Mesothelial cell of epicardium (in vitro differentiated cells): ENCODE data around the gene CXorf51A. TPM values are rescaled to one million over a fixed set of nuclear protein-coding genes. Genes with fewer than 3 reads are reported as not detected.
"Not testable (repeated sequence)": the region's sequence is repeated elsewhere in the genome, so short reads cannot be mapped to it uniquely, and the experiment has no call there.

Experiments
- DNase-seq, 2 experiments: peaks; one replicate each; pipeline ENCODE4 v3.0.0; 2021; ENCODE audit warnings: low spot score in 2 of 2; ENCODE audit not compliant: unreplicated experiment in 2 of 2
- H3K27ac Mint-ChIP-seq: 2 replicates; pipeline ENCODE4 v1.8.0; 2021; ENCODE audit warnings: mixed read lengths
- H3K27me3 Mint-ChIP-seq: 2 replicates; pipeline ENCODE4 v1.8.0; 2021; ENCODE audit warnings: low read depth, mixed read lengths
- H3K36me3 Mint-ChIP-seq: 2 replicates; pipeline ENCODE4 v1.8.0; 2021; ENCODE audit warnings: mixed read lengths
- H3K4me1 Mint-ChIP-seq: 2 replicates; pipeline ENCODE4 v1.8.0; 2021; ENCODE audit warnings: mixed read lengths
- H3K4me3 Mint-ChIP-seq: 2 replicates; pipeline ENCODE4 v1.8.0; 2021; ENCODE audit warnings: mild to moderate bottlenecking, moderate library complexity, mixed read lengths
- H3K9me3 Mint-ChIP-seq: 2 replicates; pipeline ENCODE4 v1.8.0; 2021; ENCODE audit warnings: mixed read lengths
- total RNA-seq: library from RNA; stranded (reverse); gene quantifications from 3 replicates; pipeline ENCODE4 v1.2.1, GENCODE V29; 2021
- TF ChIP-seq, protein P1 (sequence below): fragments of 200-600 bp; sonication (generic); IDR thresholded peaks from one replicate; pipeline ENCODE4 v1.5.0; 2021; ENCODE audit warnings: antibody characterized with exemption; ENCODE audit not compliant: unreplicated experiment

Gene CXorf51A
- total RNA-seq: not detected in 3 replicates

DNA sequence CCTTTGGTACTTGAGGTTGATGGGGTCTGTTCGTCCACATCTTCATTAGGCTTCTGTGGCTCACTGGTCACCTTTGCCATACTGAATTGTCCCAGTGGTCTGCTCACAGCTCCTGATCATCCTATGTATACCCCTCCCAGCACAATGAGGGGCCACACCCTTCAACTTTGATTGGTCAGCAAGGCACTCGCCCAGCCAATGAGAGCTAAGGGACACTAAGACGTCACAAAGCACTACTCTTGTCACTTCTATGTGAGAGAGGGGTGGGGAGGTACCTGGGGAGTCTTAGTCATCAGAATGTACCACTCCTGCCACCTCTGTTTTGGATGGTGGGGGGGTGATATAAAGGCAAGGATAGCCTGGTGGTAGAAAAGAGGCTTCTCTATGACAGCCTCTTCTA is at the start of gene CXorf51A:
Gene CXorf51A (minus strand): TSS at position 101 of the 400 bp plus-strand sequence. CDS start 21 bp downstream, at position 80.
- not testable (repeated sequence) for H3K36me3 Mint-ChIP-seq

GRCh38 chrX:146863566-146863965 is 49.0 kb upstream of the CXorf51A start:
- Mint-ChIP-seq H3K9me3 (peaks cover 42% of the 10 kb centered on the region), H3K27me3 (no peaks in the 10 kb centered on the region), H3K4me1 (no peaks in the 10 kb centered on the region), H3K4me3 (no peak overlapping the region), H3K36me3 (peaks cover 3% of the 10 kb centered on the region), H3K27ac (no peak overlapping the region)
- TF ChIP-seq, protein P1, sequence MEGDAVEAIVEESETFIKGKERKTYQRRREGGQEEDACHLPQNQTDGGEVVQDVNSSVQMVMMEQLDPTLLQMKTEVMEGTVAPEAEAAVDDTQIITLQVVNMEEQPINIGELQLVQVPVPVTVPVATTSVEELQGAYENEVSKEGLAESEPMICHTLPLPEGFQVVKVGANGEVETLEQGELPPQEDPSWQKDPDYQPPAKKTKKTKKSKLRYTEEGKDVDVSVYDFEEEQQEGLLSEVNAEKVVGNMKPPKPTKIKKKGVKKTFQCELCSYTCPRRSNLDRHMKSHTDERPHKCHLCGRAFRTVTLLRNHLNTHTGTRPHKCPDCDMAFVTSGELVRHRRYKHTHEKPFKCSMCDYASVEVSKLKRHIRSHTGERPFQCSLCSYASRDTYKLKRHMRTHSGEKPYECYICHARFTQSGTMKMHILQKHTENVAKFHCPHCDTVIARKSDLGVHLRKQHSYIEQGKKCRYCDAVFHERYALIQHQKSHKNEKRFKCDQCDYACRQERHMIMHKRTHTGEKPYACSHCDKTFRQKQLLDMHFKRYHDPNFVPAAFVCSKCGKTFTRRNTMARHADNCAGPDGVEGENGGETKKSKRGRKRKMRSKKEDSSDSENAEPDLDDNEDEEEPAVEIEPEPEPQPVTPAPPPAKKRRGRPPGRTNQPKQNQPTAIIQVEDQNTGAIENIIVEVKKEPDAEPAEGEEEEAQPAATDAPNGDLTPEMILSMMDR: no peak
- no peak for DNase-seq

More for the DNA sequence above, at the start of gene CXorf51A:
- H3K27me3 Mint-ChIP-seq, H3K9me3 Mint-ChIP-seq, DNase-seq, H3K4me1 Mint-ChIP-seq, H3K27ac Mint-ChIP-seq, H3K4me3 Mint-ChIP-seq: not testable (repeated sequence)

- TF ChIP-seq, protein P1: no peak
- Mint-ChIP-seq H3K4me1 (no peaks in the 10 kb centered on the region), H3K36me3 (no peaks in the 10 kb centered on the region), H3K4me3 (no peak overlapping the region), H3K9me3 (peaks cover 63% of the 10 kb centered on the region), H3K27ac (no peak overlapping the region), H3K27me3 (no peaks in the 10 kb centered on the region)
- DNase-seq: no peak
These were observed 39.7 kb upstream of the CXorf51A start for GRCh38 chrX:146854281-146854680.

DNA sequence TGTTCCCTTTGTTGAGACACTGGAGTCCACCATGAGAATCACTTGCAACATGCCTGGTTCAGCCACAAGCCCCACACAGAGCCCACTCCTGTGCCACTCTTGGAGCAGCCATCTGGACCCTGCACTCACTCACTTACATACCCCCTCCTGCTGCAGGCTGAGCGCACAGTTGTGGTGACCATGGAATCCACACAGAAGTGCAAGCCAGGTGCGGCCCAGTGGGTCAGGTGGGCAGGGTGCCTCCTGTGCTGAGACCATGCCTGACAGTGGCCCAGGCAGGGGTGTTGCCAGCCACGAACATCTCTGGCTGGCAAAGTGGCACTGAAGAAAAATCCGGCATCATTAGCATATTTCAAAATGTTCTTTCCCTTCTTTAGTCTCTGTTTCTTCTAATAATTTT is 17.4 kb upstream of the CXorf51A start:
- TF ChIP-seq, protein P1: no peak
- Mint-ChIP-seq H3K4me3 (no peak overlapping the region), H3K27me3 (no peaks in the 10 kb centered on the region), H3K4me1 (no peaks in the 10 kb centered on the region), H3K9me3 (peaks cover 32% of the 10 kb centered on the region), H3K27ac (no peak overlapping the region), H3K36me3 (no peaks in the 10 kb centered on the region)
- no peak for DNase-seq

DNA sequence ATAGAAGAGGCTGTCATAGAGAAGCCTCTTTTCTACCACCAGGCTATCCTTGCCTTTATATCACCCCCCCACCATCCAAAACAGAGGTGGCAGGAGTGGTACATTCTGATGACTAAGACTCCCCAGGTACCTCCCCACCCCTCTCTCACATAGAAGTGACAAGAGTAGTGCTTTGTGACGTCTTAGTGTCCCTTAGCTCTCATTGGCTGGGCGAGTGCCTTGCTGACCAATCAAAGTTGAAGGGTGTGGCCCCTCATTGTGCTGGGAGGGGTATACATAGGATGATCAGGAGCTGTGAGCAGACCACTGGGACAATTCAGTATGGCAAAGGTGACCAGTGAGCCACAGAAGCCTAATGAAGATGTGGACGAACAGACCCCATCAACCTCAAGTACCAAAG is 5.1 kb downstream of the CXorf51A start, which contains the start of gene CXorf51B:
Gene CXorf51B (plus strand): TSS at position 301 of the 400 bp plus-strand sequence. CDS start 21 bp downstream, at position 322.
- H3K36me3 Mint-ChIP-seq, DNase-seq, H3K4me3 Mint-ChIP-seq, H3K27ac Mint-ChIP-seq, H3K9me3 Mint-ChIP-seq, H3K4me1 Mint-ChIP-seq, H3K27me3 Mint-ChIP-seq: not testable (repeated sequence)

Other genes with a start within 250 kb of the CXorf51A start
- gene CXorf51B, start 5.0 kb downstream of the CXorf51A start, total RNA-seq: not detected in 3 replicates